ENCODE data around the gene ZNF628.
A peak's percentile ranks its signal among the peaks of the same experiment; 100 is the strongest.

Gene ZNF628

GRCh38 chr19:55508120-55508519 lies 31.7 kb downstream of the ZNF628 start:
- no peak for ATAC-seq

GRCh38 chr19:55516878-55517620 lies 40.6 kb downstream of the ZNF628 start:
- peak; percentile 98 for ATAC-seq

More at GRCh38 chr19:55508120-55508519, 31.7 kb downstream of the ZNF628 start:
- TF ChIP-seq ARNTL (CRISPR knock-in tag; IDR thresholded peaks at IDR 0.05; ENCODE audit: borderline replicate concordance, low read depth) (no peak), CREB5 (CRISPR knock-in tag; IDR thresholded peaks at IDR 0.05; ENCODE audit: low read depth) (no peak), RARB (CRISPR knock-in tag; IDR thresholded peaks at IDR 0.05) (no peak), OSR1 (CRISPR knock-in tag; IDR thresholded peaks at IDR 0.05) (no peak), PATZ1 (CRISPR knock-in tag; IDR thresholded peaks at IDR 0.05; ENCODE audit: borderline replicate concordance) (no peak), ZFP30 (CRISPR knock-in tag; IDR thresholded peaks at IDR 0.05) (no peak), TCF4 (CRISPR knock-in tag; IDR thresholded peaks at IDR 0.05; ENCODE audit: borderline replicate concordance) (no peak), TOX (CRISPR knock-in tag; IDR thresholded peaks at IDR 0.05; ENCODE audit: borderline replicate concordance) (no peak), CSRNP3 (CRISPR knock-in tag; IDR thresholded peaks at IDR 0.05) (no peak), ZFP3 (CRISPR knock-in tag; IDR thresholded peaks at IDR 0.05) (no peak), ZNF8 (CRISPR knock-in tag; IDR thresholded peaks at IDR 0.05) (no peak), ZC3H10 (CRISPR knock-in tag; IDR thresholded peaks at IDR 0.05) (no peak), ZNF565 (CRISPR knock-in tag; conservative IDR thresholded peaks at IDR 0.05; ENCODE audit: low read depth) (no peak), SNAI2 (CRISPR knock-in tag; IDR thresholded peaks at IDR 0.05) (no peak), GLIS3 (CRISPR knock-in tag; IDR thresholded peaks at IDR 0.05) (no peak), ZNF70 (CRISPR knock-in tag; IDR thresholded peaks at IDR 0.05) (no peak), BACH2 (CRISPR knock-in tag; IDR thresholded peaks at IDR 0.05; ENCODE audit: borderline replicate concordance) (no peak), ESRRG (CRISPR knock-in tag; IDR thresholded peaks at IDR 0.05) (no peak)
- TF ChIP-seq, protein P1, sequence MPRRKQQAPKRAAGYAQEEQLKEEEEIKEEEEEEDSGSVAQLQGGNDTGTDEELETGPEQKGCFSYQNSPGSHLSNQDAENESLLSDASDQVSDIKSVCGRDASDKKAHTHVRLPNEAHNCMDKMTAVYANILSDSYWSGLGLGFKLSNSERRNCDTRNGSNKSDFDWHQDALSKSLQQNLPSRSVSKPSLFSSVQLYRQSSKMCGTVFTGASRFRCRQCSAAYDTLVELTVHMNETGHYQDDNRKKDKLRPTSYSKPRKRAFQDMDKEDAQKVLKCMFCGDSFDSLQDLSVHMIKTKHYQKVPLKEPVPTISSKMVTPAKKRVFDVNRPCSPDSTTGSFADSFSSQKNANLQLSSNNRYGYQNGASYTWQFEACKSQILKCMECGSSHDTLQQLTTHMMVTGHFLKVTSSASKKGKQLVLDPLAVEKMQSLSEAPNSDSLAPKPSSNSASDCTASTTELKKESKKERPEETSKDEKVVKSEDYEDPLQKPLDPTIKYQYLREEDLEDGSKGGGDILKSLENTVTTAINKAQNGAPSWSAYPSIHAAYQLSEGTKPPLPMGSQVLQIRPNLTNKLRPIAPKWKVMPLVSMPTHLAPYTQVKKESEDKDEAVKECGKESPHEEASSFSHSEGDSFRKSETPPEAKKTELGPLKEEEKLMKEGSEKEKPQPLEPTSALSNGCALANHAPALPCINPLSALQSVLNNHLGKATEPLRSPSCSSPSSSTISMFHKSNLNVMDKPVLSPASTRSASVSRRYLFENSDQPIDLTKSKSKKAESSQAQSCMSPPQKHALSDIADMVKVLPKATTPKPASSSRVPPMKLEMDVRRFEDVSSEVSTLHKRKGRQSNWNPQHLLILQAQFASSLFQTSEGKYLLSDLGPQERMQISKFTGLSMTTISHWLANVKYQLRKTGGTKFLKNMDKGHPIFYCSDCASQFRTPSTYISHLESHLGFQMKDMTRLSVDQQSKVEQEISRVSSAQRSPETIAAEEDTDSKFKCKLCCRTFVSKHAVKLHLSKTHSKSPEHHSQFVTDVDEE (CRISPR knock-in tag; IDR thresholded peaks at IDR 0.05) = no peak

More at GRCh38 chr19:55516878-55517620, 40.6 kb downstream of the ZNF628 start:
- TF ChIP-seq PATZ1 (CRISPR knock-in tag; IDR thresholded peaks at IDR 0.05; ENCODE audit: borderline replicate concordance) = no peak
- TF ChIP-seq PPARA (CRISPR knock-in tag; IDR thresholded peaks at IDR 0.05; ENCODE audit: borderline replicate concordance) = no peak
- no peak for TF ChIP-seq ZNF565 (CRISPR knock-in tag; conservative IDR thresholded peaks at IDR 0.05; ENCODE audit: low read depth)

Measured in SK-N-SH treated with all-trans-retinoic acid at 6 μM for 48 hours (cell line).